GM18870 (cell line): ENCODE measurements around the gene NUP98.
"Not testable (repeated sequence)": the region's sequence is repeated elsewhere in the genome, so short reads cannot be mapped to it uniquely, and the experiment has no call there.

Source experiments
- ATAC-seq: cut with Tn5 transposase; IDR thresholded peaks from one replicate; pipeline ENCODE4 v1.9.1; 2021; ENCODE audit warnings: moderate library complexity; ENCODE audit not compliant: unreplicated experiment

NUP98 gene

DNA sequence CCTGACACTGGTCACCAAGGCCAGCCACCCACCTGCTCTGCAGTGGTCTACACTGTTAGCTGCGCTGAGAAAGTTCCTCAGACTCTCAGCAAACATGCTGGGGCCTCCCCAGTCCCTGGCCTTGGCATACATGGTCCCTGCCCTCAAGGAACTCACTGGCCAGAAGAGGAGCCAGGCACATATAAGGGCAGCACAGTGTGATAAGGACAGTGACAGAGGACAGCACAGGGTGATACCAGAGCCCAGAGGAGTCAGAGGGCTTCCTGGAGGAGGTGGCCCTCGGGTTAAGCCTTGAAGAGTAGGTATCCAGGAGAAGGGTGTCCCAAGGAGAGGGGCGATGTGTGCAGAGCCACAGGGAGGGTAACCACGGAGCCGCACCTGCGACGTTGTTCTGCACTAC lies 151.8 kb downstream of the NUP98 start:
- no peak for ATAC-seq

DNA sequence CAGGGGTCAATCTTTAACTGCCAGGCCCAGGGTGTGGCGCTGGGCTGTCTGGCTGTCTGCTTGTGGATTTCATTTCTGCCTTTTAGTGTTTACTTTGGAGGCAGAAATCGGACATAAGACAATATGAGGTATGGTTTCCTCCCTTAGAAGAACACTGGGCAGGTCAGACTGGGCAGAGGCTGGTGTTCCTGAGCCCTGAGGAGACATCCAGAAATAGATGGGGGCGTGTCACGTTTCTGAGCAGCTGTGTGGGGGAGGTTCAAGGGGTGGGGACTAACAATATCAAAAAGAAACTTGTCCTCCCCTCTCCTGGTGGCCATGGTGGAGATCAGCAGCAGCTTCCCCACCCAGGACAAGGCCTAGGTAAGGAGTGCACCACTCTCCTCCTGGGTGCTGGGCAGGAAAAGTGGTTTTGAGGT lies 152.5 kb downstream of the NUP98 start, which contains the start of gene ART1:
Gene ART1, plus strand, starts transcription at position 312 of the 419 bp plus-strand sequence. CDS start 14,086 bp downstream, outside the sequence.
- ATAC-seq, result no peak

DNA sequence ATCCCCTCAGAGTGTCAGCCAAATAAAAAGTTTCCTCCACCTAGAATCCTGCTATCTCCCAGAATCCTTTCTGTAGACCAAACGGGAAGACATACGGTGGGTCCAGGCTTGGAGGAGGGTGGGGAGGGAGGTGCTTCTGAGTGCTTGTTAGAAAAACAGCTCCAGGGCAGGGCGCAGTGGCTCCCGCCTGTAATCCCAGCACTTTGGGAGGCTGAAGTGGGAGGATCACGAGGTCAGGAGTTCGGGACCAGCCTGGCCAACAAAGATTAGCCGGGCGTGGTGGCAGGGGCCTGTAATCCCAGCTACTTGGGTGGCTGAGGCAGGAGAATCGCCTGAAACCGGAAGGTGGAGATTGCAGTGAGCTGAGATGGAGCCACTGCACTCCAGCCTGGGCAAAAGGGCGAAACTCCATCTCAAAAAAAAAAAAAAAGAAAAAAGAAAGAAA lies 154.2 kb downstream of the NUP98 start:
- not testable (repeated sequence) for ATAC-seq

GRCh38 chr11:3642071-3642951 lies 155.0 kb downstream of the NUP98 start:
- no peak for ATAC-seq

DNA sequence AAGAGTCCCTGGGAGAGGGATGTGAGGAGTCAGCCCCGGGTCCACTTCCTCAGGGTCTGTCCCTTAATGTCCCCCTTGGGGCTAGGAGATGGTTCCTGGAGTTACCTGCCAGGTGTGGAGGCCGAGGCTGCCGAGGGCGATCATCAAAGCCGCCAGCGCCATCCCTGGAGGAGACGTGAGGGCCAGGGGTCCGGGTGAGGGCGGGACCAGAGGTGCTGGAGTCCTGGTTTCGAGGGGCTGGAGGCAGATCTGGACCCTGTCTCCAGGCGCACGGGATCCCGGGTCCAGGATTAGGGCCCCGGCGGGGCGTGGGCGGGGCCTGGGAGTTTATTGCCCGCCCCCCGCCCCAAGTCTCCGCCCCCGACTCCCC lies 155.7 kb downstream of the NUP98 start, which contains the start of gene ART5:
Gene ART5, minus strand, starts transcription at position 292 of the 370 bp plus-strand sequence. Its CDS starts 130 bp downstream, at position 162.
- no peak for ATAC-seq

- no peak for ATAC-seq
These were observed 156.2 kb downstream of the NUP98 start for GRCh38 chr11:3641191-3641590.

DNA sequence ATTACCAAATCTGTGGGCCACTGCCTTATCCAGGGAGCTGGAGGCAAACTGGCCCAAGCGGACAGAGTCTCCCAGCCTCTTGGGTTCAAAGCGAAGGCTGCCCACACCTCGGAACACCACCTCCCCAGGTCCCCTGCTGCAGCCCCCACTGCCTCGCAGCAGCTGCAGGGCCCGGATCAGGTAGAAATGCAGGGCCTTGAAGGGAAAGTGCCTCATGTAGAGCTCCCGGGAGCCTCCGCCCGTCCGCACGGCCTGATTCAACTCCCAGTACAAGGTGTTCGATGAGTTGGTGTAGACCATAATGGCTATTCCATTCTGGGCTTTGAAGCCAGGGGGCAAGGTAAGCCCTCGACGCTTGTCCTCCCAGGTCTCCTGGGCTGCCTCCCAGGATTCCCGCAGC lies 157.5 kb downstream of the NUP98 start:
- ATAC-seq, result no peak

DNA sequence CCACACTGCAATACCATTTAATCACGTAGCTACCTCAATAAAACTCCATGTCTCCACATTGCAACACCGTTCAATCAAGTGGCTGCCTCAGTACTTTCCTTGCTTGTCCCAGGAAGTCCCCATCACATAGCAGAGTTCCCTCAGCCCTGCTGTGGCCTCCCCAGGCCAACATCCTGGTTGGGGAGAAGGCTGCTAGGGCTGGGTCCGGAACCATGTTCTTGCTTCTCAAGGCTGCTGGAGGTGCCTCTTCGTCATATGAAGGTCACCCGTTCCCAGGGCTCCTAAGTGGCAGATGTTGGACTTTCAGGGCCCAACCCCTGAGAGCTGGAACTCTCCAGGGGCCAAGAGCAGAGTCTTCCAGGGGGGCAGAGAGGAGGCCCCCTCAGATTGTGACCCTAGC lies 158.8 kb downstream of the NUP98 start:
- no peak for ATAC-seq

DNA sequence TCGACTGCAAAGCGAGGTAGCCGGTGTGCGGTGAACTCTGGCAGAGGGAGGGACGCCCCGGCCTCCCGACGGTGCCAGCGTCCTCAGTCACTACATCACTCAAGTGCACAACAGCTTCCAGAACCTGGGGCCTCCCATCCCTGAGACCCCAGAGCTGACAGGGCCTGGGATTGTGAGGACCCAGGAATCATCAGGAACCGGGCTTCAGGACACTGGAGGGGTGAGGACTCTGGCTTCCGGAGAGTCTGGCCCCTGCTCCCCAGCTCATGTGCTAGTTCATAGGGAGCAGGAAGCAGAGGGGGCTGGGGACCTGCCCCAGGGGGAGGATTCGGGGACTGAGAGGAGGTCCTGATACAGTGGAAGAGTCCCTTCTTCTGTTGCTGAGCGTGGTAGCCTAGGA lies 160.2 kb downstream of the NUP98 start:
- ATAC-seq, result no peak

DNA sequence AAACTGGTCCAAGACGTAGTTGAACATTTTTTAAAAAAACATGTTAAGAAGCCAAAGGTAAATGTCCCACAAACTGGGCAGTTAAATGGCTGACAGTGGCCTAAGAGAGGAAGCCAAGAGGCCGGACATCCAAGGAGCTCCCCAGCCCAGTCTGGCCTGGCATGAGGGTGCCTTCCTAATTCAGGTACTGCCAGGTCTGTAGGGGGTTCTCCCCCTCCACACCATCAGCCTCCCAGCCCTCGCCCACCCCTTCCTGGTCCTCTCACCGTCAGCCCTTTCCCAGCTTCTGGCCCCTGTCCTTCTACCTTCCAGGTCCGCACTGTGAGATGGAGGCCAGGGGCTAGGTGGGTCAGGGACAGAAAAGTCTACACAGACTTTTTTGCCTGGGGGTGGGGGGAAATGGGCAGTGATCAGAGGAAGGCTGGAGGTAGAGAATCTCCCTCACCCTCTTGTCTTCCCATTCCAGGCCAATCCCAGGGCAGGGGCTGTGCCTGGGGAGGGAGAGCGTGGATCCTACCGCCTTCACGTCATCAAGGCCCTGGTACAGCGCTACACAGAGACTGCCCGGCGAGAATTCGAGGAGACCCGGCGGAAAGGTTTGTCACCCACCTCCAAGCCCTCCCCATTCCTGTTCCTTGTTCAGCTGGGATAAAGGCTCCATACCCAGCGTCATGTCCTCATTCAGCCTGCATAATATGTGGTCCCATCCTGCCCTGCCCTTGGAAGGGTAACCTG lies 161.5 kb downstream of the NUP98 start:
- no peak for ATAC-seq

DNA sequence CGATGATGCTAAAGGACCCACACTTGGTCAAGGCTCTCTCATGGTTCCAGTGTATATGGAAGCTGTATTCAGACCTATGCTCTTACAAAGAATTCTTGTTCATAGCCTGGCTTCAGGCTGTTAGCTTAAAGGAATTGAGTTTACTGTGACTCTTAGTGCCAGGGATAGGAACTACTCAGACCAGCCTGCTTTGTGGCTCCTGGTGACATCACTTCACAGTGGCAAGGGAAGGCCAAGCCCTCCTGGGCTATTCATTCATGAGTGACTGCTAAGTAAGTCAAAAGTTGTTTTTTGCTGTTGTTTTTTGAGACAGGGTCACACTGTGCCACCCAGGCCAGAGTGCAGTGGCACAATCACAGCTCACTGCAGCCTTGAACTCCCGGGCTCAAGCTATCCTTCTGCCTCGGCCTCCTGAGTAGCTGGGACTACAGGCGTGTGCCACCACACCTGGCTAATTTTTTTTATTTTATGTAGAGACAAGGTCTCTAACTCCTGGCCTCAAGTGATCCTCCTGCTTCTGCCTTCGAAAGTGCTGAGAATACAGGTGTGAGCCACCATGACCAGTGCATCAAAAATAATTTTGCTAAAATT lies 165.2 kb downstream of the NUP98 start:
- ATAC-seq, result no peak

DNA sequence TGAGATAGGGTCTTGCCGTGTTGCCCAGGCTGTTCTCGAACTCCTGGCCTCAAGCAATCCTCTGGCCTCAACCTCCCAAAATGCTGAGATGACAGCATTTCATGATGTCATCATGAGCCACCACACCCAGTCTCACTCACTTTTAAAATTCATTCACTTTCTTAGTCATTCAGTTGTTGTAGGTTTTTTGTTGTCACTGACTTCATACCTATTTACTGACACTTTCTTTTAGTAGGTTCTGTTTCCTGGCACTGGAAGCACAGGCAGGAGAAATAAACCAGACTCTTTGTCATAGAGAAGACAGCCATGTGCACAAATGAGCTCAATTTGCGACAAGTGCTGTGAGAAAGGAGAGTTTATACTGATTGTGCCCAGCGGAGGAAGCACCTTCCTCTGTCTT lies 166.0 kb downstream of the NUP98 start:
- ATAC-seq, result no peak

GRCh38 chr11:3627291-3627690 lies 170.1 kb downstream of the NUP98 start:
- no peak for ATAC-seq

DNA sequence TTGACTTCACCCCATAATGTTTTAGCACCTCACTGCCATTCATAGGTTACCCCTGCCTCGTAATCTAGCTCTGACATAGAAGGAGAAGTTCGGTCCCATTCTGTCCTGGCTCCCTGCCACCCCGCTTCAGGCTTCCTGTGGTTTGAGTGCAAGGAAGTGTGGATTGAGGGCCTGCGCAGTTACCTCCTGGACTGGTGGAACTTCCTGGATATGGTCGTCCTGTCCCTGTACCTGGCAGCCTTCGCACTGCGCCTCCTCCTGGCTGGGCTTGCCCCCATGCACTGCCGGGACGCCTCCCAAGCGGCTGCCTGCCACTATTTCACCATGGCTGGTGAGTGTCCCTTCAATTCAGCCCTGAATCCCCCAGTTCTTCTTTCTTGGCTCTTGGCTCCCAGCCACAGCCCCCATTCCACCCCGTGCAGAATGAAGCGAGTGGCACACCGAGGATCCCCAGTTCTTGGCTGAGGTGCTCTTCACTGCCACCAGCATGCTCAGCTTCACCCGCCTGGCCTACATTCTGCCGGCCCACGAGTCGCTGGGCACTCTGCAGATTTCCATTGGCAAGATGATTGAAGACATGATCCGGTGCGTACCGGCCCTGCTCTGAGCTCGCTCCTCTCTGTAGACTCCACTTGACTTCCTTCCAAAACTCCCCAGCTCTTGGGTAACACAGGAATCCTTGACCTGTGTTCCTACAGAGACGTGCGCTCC lies 170.9 kb downstream of the NUP98 start:
- no peak for ATAC-seq
